Retinal pigment epithelial cell (primary cell): ENCODE measurements around the gene SEC22A.

Experiments
- DNase-seq: peaks from one replicate; pipeline ENCODE4 v3.0.0-alpha.2; 2010; ENCODE audit warnings: low read depth
- H3K4me3 ChIP-seq: 2 replicates; pipeline ENCODE4 v1.5.1; 2011; ENCODE audit warnings: mild to moderate bottlenecking, low read length, control low read depth, moderate library complexity
- TF ChIP-seq, protein P1 (sequence below): conservative IDR thresholded peaks from 2 replicates; pipeline ENCODE4 v1.5.1; 2011; ENCODE audit warnings: low read depth, low read length, control low read depth, inconsistent platforms

Gene SEC22A

DNA sequence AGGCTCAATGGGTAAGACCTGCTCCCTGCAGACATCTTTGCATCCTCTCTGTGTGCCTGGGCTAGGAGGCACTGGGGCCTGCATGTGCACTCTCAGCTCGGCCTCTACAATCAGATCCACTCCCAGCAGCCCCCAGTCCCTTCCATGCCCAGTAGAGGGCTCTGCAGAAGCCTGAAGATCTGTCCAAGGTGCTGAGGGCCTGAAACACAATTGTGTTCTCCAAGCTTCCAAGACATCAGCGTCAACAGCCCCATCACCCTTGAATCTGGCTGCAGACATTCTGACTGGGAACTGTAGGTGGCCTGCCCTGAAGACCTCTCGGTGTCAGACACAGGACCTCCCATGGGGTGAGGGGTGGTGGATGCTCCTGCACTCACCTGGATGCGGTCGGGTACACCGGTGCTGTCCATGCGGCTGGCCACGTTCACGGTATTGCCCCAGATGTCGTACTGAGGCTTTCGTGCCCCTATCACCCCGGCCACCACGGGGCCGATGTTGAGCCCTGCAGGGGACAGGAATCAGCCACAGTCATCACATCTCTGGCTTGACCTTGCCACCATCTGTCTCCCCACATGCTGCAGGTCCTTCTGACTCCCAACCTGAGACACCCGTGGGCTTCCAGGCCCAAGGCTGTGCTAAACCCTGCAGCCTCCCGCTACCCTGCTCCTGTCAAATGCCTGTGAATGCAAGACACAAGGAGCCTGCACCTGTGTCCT lies 84.7 kb downstream of the SEC22A start:
- DNase-seq = peak; percentile 18
- H3K4me3 ChIP-seq = no peak overlapping the region
- TF ChIP-seq, protein P1, sequence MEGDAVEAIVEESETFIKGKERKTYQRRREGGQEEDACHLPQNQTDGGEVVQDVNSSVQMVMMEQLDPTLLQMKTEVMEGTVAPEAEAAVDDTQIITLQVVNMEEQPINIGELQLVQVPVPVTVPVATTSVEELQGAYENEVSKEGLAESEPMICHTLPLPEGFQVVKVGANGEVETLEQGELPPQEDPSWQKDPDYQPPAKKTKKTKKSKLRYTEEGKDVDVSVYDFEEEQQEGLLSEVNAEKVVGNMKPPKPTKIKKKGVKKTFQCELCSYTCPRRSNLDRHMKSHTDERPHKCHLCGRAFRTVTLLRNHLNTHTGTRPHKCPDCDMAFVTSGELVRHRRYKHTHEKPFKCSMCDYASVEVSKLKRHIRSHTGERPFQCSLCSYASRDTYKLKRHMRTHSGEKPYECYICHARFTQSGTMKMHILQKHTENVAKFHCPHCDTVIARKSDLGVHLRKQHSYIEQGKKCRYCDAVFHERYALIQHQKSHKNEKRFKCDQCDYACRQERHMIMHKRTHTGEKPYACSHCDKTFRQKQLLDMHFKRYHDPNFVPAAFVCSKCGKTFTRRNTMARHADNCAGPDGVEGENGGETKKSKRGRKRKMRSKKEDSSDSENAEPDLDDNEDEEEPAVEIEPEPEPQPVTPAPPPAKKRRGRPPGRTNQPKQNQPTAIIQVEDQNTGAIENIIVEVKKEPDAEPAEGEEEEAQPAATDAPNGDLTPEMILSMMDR = peak; percentile 98

DNA sequence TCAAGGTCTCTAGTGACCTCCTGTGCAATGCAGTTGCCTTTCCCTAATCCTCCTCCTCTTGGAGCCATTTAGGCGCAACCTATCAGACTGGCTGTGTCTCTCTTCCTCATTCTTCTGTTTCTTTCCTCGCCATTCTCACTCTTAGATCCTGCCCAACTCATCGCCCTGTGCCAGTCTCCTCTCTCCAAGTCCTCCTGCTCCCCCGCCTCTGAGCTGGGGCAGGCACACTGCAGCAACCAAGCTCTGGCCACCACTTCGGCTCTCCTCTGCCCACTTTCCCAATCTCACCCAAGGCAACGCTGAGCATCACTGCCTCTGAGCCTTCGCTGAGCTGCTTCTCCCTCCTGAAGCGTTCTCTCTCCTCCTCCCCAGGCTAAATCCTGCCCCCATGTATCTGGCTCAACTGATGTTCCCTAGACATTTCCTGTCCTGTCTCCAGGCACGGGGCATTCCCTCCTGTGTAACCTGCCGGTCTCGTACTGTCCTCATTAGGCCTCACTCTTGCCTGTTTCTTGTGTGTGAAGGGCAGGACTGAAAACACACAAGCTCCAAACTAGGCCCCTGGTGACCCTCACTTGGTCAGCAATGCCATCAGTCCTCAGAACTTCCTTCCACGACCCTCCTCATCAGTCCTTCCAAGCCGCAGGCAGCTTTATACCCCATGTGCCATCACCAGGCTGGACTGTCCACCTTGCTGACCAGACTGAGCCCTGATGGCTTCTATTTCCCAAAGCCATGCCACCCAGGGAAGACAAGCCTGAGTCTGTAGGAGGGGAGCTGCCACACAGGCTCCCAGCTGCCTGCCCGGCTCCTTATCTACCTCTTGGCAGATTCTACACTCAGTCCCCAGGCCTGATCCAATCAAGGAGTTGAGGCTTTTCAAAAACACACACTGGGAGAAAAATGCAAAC lies 85.6 kb downstream of the SEC22A start:
- TF ChIP-seq, protein P1 = no peak
- no peak for DNase-seq
- H3K4me3 ChIP-seq = no peak overlapping the region

DNA sequence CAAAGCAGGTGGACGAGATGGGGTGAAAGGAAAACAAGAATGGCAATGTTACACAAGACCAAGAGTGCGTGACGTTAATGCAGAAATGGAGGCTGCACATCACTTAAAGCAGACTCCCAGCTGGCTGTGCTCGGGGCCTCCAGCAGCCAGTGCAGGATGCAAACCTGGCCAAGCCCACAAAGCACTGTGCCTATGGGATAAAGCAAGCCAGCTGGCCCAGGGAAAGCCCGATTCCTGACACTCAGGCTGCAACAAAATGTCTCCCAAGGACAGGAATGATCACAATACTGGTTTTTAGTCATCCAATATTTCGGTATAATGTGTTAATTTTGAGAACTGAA lies 86.2 kb downstream of the SEC22A start:
- TF ChIP-seq, protein P1 = no peak
- no peak for DNase-seq

DNA sequence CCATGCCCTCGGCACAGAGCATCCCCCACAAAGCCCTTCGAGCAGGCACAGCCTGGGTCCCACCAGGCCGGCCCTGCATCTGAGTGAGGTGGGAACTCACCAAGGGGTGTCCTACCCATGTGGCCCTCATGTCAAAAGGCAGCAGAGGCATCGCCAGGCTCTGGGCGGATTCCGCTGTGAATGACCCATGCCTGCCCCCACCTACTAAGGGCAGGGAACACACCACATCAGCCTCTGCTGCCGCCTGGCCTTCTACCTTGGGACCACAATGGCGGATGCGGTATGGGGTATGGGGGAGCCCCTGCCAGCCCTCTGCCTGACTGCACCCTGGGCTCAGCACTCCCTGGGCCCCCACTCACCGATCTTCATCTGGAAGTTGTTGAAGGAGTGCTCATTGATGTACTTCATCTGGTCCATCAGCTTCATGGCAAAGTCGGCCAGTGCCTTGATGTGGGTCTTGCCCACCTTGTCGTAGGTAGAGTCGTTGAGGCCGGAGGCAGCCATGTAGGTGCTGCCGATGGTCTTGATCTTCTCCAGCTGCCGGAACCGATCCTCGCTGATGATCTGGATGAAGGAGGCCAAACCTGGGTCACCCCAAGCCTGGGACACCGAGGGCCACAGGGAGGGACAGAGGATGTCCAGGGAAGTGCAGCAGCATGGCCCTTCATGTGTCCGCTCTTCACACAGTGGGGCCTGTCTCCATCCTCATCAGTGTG lies 87.8 kb downstream of the SEC22A start:
- TF ChIP-seq, protein P1 = no peak
- no peak for DNase-seq
- no peak overlapping the region for H3K4me3 ChIP-seq

More for the DNA sequence above, 86.2 kb downstream of the SEC22A start:
- no peak overlapping the region for H3K4me3 ChIP-seq

DNA sequence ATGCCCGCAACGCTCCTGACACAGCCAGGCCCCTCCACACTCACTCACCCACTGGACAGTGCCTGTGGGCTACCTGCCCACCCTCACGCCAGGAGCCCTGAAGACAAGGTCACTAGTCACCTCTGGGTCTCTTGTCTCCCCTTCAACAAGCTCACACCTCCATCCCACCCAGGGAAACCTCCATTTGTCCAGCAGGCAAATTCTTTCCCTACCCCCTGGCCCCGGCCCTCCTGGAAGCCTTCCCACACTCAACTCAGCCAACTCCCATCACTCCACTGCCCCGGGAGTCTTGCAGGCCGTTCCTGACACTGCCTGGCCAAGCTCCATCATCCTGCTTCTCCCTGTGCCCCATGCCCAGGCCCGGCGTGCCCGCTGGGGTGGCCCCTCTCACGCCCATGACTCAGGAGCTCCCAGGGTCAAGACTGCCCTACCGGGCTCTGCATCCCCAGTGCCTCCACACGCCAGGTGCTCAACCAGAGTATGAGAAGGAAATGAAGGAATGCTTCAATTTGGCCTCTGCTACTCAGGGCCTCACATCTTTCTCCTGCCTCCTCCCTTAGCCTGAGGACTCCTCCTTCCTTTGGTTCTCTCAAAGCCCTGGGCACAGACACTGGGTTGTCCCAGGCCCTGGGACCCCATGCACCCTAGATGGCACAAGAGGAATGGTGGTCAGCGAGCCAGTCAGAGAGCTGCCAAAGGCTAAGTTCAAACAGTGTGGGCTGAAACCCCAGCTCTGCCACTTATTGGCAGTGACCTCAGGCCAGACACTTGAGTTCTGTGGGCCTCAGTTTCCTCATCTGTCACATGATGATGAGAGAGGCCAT lies 88.6 kb downstream of the SEC22A start:
- DNase-seq = no peak
- TF ChIP-seq, protein P1 = no peak
- H3K4me3 ChIP-seq = no peak overlapping the region

DNA sequence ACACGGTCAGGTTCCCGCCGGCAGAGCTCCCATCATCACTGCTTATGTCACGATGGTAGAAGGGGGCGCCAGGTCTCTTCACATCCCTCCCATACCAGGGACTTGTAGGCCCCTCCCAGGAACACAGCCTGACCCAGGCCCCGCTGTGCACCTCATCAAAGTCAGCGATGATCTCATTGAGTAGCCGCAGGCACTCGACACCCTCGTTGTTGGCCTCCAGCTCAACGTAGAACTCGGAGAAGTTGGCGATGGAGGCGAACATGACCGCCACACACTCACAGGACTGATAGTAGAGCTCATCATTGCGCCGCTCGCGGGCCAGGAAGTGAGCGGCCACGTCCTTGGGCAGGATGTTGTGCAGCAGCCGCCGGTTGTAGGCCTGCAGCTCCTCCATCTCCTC lies 89.2 kb downstream of the SEC22A start:
- DNase-seq = no peak
- TF ChIP-seq, protein P1 = no peak
- H3K4me3 ChIP-seq = no peak overlapping the region
